Stimulated activated CD8-positive, alpha-beta memory T cell treated with anti-CD3 and anti-CD28 coated beads, Interleukin-12 subunit alpha, Interleukin-12 subunit beta, amount 100 ng/mL, for 1 hour (primary cell): ENCODE measurements around the gene PSMA4.
"Not testable (repeated sequence)": the region's sequence is repeated elsewhere in the genome, so short reads cannot be mapped to it uniquely, and the experiment has no call there.

Source experiments
- DNase-seq: peaks from one replicate; pipeline ENCODE4 v3.0.0-alpha.2; 2020; ENCODE audit warnings: low read depth

Gene PSMA4

GRCh38 chr15:78540141-78540870, at the start of gene PSMA4:
Gene PSMA4 (plus strand): TSS chr15:78540444. CDS start chr15:78541928, 1,484 bp downstream.
- DNase-seq: peak; percentile 93

- DNase-seq: no peak
These were observed 47.4 kb upstream of the PSMA4 start for GRCh38 chr15:78492872-78493271.

GRCh38 chr15:78501857-78502256, 38.4 kb upstream of the PSMA4 start:
- no peak for DNase-seq

GRCh38 chr15:78502641-78503040, 37.6 kb upstream of the PSMA4 start:
- no peak for DNase-seq

GRCh38 chr15:78506971-78507830, 33.0 kb upstream of the PSMA4 start, which contains the start of gene HYKK:
Gene HYKK (plus strand): TSS chr15:78507577. CDS start chr15:78513089, 5,512 bp downstream.
- peak; percentile 39 for DNase-seq

GRCh38 chr15:78507831-78508160, 32.4 kb upstream of the PSMA4 start:
- DNase-seq: no peak

- DNase-seq: no peak
These were observed 32.0 kb upstream of the PSMA4 start for GRCh38 chr15:78508272-78508671.

- DNase-seq: no peak
These were observed 30.4 kb upstream of the PSMA4 start for GRCh38 chr15:78509726-78510312.

GRCh38 chr15:78520035-78520434, 20.2 kb upstream of the PSMA4 start:
- not testable (repeated sequence) for DNase-seq

GRCh38 chr15:78524230-78524629, 16.0 kb upstream of the PSMA4 start:
- DNase-seq: no peak

- DNase-seq: no peak
These were observed 12.9 kb upstream of the PSMA4 start for GRCh38 chr15:78527325-78527724.

GRCh38 chr15:78533331-78533730, 6.9 kb upstream of the PSMA4 start:
- DNase-seq: no peak

GRCh38 chr15:78536134-78536533, 4.1 kb upstream of the PSMA4 start:
- no peak for DNase-seq

- DNase-seq: no peak
These were observed 2.9 kb upstream of the PSMA4 start for GRCh38 chr15:78537266-78537905.

GRCh38 chr15:78538358-78538757, 1.9 kb upstream of the PSMA4 start:
- no peak for DNase-seq

- not testable (repeated sequence) for DNase-seq
These were observed 642 bp upstream of the PSMA4 start for GRCh38 chr15:78539464-78540140.

- no peak for DNase-seq
These were observed 863 bp downstream of the PSMA4 start for GRCh38 chr15:78540871-78541743.

GRCh38 chr15:78541744-78542034, 1.4 kb downstream of the PSMA4 start:
- no peak for DNase-seq

GRCh38 chr15:78542647-78543046, 2.4 kb downstream of the PSMA4 start:
- no peak for DNase-seq

- no peak for DNase-seq
These were observed 9.9 kb downstream of the PSMA4 start for GRCh38 chr15:78550194-78550593.

GRCh38 chr15:78550815-78551214, 10.6 kb downstream of the PSMA4 start:
- no peak for DNase-seq
